ENCODE data around the gene EFCAB6.
A peak's percentile ranks its signal among the peaks of the same experiment; 100 is the strongest.

Gene EFCAB6

GRCh38 chr22:43833286-43834240, 21.5 kb upstream of the EFCAB6 start:
- H3K27me3 ChIP-seq (replicated peaks; ENCODE audit: control insufficient read depth, insufficient read depth, low read length), result no peaks in the 10 kb centered on the region
- no peak overlapping the region for H3K4me3 ChIP-seq (ENCODE audit: low read length)
- no peaks in the 10 kb centered on the region for H3K36me3 ChIP-seq (ENCODE audit: control insufficient read depth, insufficient read depth, low read length, severe bottlenecking)
- H3K9me3 ChIP-seq (ENCODE audit: control insufficient read depth, low read length), result no peaks in the 10 kb centered on the region
- no peak overlapping the region for H3K9ac ChIP-seq (ENCODE audit: low read length)
- no peak for DNase-seq (ENCODE audit: low read depth)
- H3K4me1 ChIP-seq (ENCODE audit: control insufficient read depth, insufficient read depth, low read length), result peaks cover 23% of the 10 kb centered on the region

- DNase-seq (ENCODE audit: low read depth), result no peak
- Histone ChIP-seq H3K4me1 (ENCODE audit: control insufficient read depth, insufficient read depth, low read length) (peaks cover 25% of the 10 kb centered on the region), H3K4me3 (ENCODE audit: low read length) (no peak overlapping the region), H3K9me3 (ENCODE audit: control insufficient read depth, low read length) (no peaks in the 10 kb centered on the region), H3K36me3 (ENCODE audit: control insufficient read depth, insufficient read depth, low read length, severe bottlenecking) (no peaks in the 10 kb centered on the region), H3K27me3 (replicated peaks; ENCODE audit: control insufficient read depth, insufficient read depth, low read length) (no peaks in the 10 kb centered on the region), H3K9ac (ENCODE audit: low read length) (no peak overlapping the region)
These were observed 20.5 kb upstream of the EFCAB6 start for GRCh38 chr22:43832393-43833265.

GRCh38 chr22:43831561-43832392, 19.7 kb upstream of the EFCAB6 start:
- no peak overlapping the region for H3K9ac ChIP-seq (ENCODE audit: low read length)
- no peaks in the 10 kb centered on the region for H3K27me3 ChIP-seq (replicated peaks; ENCODE audit: control insufficient read depth, insufficient read depth, low read length)
- no peaks in the 10 kb centered on the region for H3K36me3 ChIP-seq (ENCODE audit: control insufficient read depth, insufficient read depth, low read length, severe bottlenecking)
- H3K9me3 ChIP-seq (ENCODE audit: control insufficient read depth, low read length), result no peaks in the 10 kb centered on the region
- H3K4me1 ChIP-seq (ENCODE audit: control insufficient read depth, insufficient read depth, low read length), result peaks cover 30% of the 10 kb centered on the region
- no peak for DNase-seq (ENCODE audit: low read depth)
- no peak overlapping the region for H3K4me3 ChIP-seq (ENCODE audit: low read length)

- Histone ChIP-seq H3K9me3 (ENCODE audit: control insufficient read depth, low read length) (no peaks in the 10 kb centered on the region), H3K4me3 (ENCODE audit: low read length) (no peak overlapping the region), H3K9ac (ENCODE audit: low read length) (no peak overlapping the region), H3K27me3 (replicated peaks; ENCODE audit: control insufficient read depth, insufficient read depth, low read length) (no peaks in the 10 kb centered on the region), H3K36me3 (ENCODE audit: control insufficient read depth, insufficient read depth, low read length, severe bottlenecking) (no peaks in the 10 kb centered on the region), H3K4me1 (ENCODE audit: control insufficient read depth, insufficient read depth, low read length) (peaks cover 37% of the 10 kb centered on the region)
- no peak for DNase-seq (ENCODE audit: low read depth)
These were observed 18.9 kb upstream of the EFCAB6 start for GRCh38 chr22:43830931-43831560.

- peaks cover 39% of the 10 kb centered on the region for H3K4me1 ChIP-seq (ENCODE audit: control insufficient read depth, insufficient read depth, low read length)
- H3K9ac ChIP-seq (ENCODE audit: low read length), result peak overlapping the region; percentile 62
- H3K9me3 ChIP-seq (ENCODE audit: control insufficient read depth, low read length), result no peaks in the 10 kb centered on the region
- H3K27me3 ChIP-seq (replicated peaks; ENCODE audit: control insufficient read depth, insufficient read depth, low read length), result no peaks in the 10 kb centered on the region
- H3K36me3 ChIP-seq (ENCODE audit: control insufficient read depth, insufficient read depth, low read length, severe bottlenecking), result no peaks in the 10 kb centered on the region
- DNase-seq (ENCODE audit: low read depth), result peak; percentile 48
- peak overlapping the region; percentile 35 for H3K4me3 ChIP-seq (ENCODE audit: low read length)
These were observed 18.1 kb upstream of the EFCAB6 start for GRCh38 chr22:43829904-43830851.

- peak overlapping the region; percentile 62 for H3K9ac ChIP-seq (ENCODE audit: low read length)
- DNase-seq (ENCODE audit: low read depth), result peak; percentile 78
These were observed 17.1 kb upstream of the EFCAB6 start for GRCh38 chr22:43828998-43829782.

GRCh38 chr22:43828725-43828997, 16.6 kb upstream of the EFCAB6 start:
- Histone ChIP-seq H3K4me3 (ENCODE audit: low read length) (no peak overlapping the region), H3K36me3 (ENCODE audit: control insufficient read depth, insufficient read depth, low read length, severe bottlenecking) (no peaks in the 10 kb centered on the region), H3K9ac (ENCODE audit: low read length) (peak overlapping the region; percentile 11), H3K27me3 (replicated peaks; ENCODE audit: control insufficient read depth, insufficient read depth, low read length) (peaks cover 6% of the 10 kb centered on the region), H3K9me3 (ENCODE audit: control insufficient read depth, low read length) (no peaks in the 10 kb centered on the region), H3K4me1 (ENCODE audit: control insufficient read depth, insufficient read depth, low read length) (peaks cover 39% of the 10 kb centered on the region)
- DNase-seq (ENCODE audit: low read depth), result no peak

More at GRCh38 chr22:43828998-43829782, 17.1 kb upstream of the EFCAB6 start:
- H3K27me3 ChIP-seq (replicated peaks; ENCODE audit: control insufficient read depth, insufficient read depth, low read length), result peaks cover 5% of the 10 kb centered on the region
- H3K4me3 ChIP-seq (ENCODE audit: low read length), result peak overlapping the region; percentile 35
- peaks cover 39% of the 10 kb centered on the region for H3K4me1 ChIP-seq (ENCODE audit: control insufficient read depth, insufficient read depth, low read length)
- no peaks in the 10 kb centered on the region for H3K9me3 ChIP-seq (ENCODE audit: control insufficient read depth, low read length)
- no peaks in the 10 kb centered on the region for H3K36me3 ChIP-seq (ENCODE audit: control insufficient read depth, insufficient read depth, low read length, severe bottlenecking)

GRCh38 chr22:43827926-43828724, 16.0 kb upstream of the EFCAB6 start:
- Histone ChIP-seq H3K27me3 (replicated peaks; ENCODE audit: control insufficient read depth, insufficient read depth, low read length) (peaks cover 8% of the 10 kb centered on the region), H3K36me3 (ENCODE audit: control insufficient read depth, insufficient read depth, low read length, severe bottlenecking) (no peaks in the 10 kb centered on the region), H3K4me3 (ENCODE audit: low read length) (no peak overlapping the region), H3K9ac (ENCODE audit: low read length) (peak overlapping the region; percentile 11), H3K4me1 (ENCODE audit: control insufficient read depth, insufficient read depth, low read length) (peaks cover 39% of the 10 kb centered on the region), H3K9me3 (ENCODE audit: control insufficient read depth, low read length) (no peaks in the 10 kb centered on the region)
- no peak for DNase-seq (ENCODE audit: low read depth)

Data from adipocyte (in vitro differentiated cells).